Uterus (tissue), 2 donors: Measurements from ENCODE around the gene ATP8B2.

Source experiments
- CTCF ChIP-seq, 4 experiments: fragments of 200-600 bp in 2 of 4; fragments of 450-650 bp in 2 of 4; sonication (generic) in 2 of 4; IDR thresholded peaks; one replicate each; pipeline ENCODE4 v1.5.1; 2016 to 2019; ENCODE audit warnings: antibody characterized with exemption in 4 of 4, mild to moderate bottlenecking in 2 of 4, moderate library complexity in 1 of 4
- POLR2A ChIP-seq, 2 donors: fragments of 450-650 bp; IDR thresholded peaks; one replicate each; pipeline ENCODE4 v1.6.1; 2016; ENCODE audit warnings: antibody characterized with exemption in 2 of 2, mild to moderate bottlenecking in 1 of 2, moderate library complexity in 1 of 2

- TF ChIP-seq CTCF (IDR thresholded peaks at IDR 0.05) (no peak), POLR2A (IDR thresholded peaks at IDR 0.05) (no peak)
These were observed 48.5 kb upstream of the ATP8B2 start for GRCh38 chr1:154276797-154277196.
